ENCODE data around the gene TMOD3.

DNA sequence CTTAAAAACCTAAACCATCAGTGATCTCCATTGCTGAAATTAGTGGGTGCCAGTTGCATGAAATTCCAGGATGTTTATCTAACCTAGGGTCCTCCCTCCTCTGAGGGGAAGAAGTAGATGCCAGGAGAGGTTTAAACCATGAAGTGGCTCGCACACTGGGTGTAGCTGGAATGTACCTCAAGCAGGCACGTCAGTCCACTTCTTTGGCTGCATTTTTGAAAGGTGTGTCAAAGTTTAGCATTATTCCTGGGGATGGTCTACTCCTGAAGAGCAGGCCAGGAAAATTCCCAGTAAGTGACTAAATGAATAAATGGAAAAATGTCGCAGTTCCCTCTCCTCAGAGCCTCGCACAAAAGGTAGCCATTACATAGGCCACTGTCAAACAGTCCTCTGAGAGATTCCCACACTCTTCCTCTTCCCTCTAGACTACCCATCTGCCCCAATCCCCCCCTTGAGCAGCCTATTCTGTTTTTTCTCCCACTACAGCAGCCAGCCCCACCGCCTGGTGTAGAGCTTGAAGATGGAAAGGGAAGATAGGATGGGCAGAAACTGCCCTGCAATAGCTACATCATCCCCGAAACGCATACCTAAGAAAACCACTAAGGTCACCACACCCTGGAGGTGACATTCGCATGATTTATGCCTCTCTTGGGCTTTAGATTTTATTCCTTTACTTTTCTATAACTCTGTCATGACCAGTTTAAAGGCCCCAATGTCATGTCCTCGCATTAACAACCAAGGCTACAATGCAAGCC, 655 bp upstream of the TMOD3 start:
- no peak for TF ChIP-seq EZH2 (IDR thresholded peaks at IDR 0.05; ENCODE audit: low read length, missing control alignments)
- TF ChIP-seq, protein P1, sequence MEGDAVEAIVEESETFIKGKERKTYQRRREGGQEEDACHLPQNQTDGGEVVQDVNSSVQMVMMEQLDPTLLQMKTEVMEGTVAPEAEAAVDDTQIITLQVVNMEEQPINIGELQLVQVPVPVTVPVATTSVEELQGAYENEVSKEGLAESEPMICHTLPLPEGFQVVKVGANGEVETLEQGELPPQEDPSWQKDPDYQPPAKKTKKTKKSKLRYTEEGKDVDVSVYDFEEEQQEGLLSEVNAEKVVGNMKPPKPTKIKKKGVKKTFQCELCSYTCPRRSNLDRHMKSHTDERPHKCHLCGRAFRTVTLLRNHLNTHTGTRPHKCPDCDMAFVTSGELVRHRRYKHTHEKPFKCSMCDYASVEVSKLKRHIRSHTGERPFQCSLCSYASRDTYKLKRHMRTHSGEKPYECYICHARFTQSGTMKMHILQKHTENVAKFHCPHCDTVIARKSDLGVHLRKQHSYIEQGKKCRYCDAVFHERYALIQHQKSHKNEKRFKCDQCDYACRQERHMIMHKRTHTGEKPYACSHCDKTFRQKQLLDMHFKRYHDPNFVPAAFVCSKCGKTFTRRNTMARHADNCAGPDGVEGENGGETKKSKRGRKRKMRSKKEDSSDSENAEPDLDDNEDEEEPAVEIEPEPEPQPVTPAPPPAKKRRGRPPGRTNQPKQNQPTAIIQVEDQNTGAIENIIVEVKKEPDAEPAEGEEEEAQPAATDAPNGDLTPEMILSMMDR (conservative IDR thresholded peaks at IDR 0.05 in 1 of 2, IDR thresholded peaks at IDR 0.05 in 1 of 2; ENCODE audit: low read depth in 1 of 2, low read length in 2 of 2), result no peak
